HG03571 (cell line): ENCODE results near the gene GALNT14.

Experiments
- ATAC-seq: cut with Tn5 transposase; IDR thresholded peaks from one replicate; pipeline ENCODE4 v1.9.1; 2021; ENCODE audit not compliant: unreplicated experiment

Gene GALNT14

DNA sequence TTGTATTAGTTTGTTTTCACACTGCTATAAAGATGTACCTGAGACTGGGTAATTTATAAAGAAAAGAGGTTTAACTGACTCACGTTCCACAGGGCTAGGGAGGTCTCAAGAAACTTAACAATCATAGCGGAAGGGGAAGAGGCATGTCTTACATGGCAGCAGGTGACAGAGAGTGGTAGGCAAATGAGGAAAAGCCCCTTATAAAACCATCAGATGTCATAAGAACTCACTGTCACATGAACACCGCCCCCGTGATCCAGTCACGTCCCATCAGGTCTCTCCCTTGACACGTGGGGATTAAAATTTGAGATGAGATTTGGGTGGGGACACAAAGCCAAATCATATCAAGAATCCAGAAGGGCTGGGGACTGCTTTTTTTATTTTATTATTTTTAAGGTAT lies 120.0 kb downstream of the GALNT14 start:
- no peak for ATAC-seq

GRCh38 chr2:31016648-31017047 lies 121.6 kb downstream of the GALNT14 start:
- ATAC-seq: no peak

DNA sequence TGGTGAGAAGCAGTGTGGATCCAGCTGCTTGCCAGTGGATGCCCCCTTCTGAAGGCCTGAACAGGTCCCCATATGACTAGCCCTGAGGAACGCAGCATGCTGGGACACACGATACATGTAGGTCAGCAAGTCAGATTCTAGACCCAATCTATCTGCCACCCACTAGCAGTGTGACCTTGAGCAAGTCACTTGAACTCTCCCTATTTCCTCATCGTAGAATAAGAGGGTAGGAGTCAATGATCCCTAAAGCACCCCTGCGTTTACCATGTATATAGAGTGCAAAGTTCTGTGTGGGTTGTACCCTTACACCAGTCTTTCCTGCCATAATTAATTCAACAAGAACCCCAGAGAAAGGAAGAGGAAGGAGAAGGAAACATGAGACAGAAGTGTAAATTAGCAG lies 123.7 kb downstream of the GALNT14 start:
- ATAC-seq: no peak

- ATAC-seq: no peak
These were observed 124.9 kb downstream of the GALNT14 start for GRCh38 chr2:31013301-31013700.

DNA sequence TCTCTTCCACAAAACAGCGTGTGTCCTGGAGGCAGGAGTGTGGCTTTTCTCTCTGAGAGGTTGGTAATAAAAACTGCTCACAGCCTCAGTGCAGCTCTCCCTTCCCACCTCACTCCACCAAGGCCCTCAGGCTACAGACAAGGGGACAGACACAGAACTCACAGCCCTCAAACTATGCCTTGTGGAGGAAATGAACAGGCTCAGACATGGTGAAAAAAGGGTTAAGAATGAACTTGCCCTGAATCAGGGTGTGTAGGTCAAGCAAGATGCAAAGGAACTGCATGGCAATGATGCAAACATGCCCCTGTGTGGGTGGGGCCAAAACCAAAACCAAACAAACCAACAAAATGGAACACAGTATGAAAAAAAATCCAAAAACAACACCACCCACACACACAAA lies 125.8 kb downstream of the GALNT14 start:
- no peak for ATAC-seq

GRCh38 chr2:31011587-31011986 lies 126.7 kb downstream of the GALNT14 start:
- no peak for ATAC-seq

DNA sequence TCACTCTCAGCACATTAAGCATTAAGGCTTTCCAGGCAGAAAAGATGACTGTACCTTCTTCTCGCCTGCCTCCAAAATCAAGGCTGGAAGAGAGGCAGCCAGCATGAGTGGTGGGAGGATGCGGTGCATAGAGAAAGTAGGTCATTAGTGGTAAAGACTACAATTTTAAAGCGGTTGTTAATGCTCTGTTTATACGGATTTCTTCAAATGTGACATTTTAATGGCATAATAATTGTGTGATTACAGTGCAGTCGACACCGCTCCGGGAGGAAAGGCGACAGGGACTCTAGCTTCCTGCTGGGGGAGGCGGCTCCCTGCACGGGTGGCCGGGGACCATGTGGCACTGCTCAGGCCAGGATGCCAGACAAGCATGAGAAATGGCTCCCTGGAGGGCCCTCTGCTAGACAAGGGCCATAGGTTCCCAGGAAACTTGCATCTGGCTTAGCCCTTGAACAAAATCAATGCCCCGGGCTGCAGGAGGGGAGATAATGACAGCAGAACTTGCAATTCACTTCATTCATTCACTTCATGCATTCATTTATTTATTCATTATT lies 129.6 kb downstream of the GALNT14 start:
- ATAC-seq: no peak

DNA sequence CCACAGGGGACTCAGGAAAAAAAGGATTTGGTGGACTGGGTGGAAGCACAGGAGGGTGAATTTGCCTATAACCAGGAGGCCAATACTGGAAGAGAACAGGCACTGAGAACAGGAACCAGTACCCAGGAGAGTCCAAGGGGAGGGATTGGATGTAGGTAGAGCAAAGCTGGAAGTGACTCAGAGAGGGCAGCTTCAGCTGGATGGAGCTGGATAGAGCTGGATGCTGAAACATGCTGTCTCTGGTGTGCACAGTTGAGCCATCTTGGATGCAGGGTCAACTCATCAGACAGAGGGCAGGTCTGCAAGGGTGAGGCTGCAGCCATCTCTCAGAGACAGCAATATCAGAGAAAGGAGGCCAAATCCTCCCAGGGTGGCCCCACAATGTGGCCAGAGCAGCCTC lies 134.0 kb downstream of the GALNT14 start:
- ATAC-seq: no peak

- ATAC-seq: no peak
These were observed 134.5 kb downstream of the GALNT14 start for GRCh38 chr2:31003749-31004148.

DNA sequence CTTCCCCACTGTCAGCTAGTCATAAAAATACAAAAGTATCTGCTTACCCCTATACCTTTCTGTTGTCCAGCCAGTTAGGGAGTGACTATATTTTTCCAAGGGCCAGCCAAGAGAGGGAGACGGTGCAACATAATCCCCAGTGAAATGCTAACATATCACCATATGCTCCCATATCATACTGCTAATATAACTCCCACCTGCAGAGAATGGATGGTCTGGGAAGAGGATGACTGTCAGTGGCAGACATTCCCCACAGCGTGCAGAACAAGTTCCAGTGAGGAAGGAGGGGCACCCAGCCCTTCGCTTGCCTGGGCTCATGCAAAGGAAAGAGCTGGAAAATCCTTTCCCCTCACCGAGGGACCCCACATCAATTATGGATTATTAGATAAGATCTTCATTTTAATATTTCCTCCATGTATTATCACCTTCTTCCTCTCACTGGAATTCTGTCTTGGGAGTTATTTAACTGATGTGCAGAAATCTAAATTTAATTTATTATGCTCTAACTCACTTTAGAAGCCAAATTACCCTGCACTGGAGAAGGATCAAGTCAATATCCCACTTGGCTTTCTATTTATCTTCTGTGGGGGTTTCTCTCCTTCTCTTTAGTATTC lies 135.6 kb downstream of the GALNT14 start:
- ATAC-seq: no peak

- ATAC-seq: no peak
These were observed 137.3 kb downstream of the GALNT14 start for GRCh38 chr2:31000970-31001369.

DNA sequence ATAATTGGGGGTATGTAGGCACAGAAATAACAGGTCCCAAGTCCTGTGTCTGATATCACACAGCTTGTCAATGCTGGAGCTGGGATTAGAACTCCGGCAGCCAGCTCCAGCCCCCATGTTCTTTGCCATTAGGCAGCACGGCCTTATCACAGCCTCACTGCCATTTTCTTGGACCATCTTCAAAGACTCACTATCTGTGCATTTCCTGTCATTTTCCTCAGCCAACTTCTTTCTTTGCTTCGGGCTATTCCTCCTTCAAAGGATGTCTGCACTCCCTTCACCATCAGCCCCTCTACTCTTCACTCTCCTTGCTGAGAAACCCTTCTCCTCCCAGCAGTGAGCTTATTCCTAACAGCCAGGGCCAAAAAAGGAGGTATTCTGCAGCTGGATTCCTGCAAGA lies 139.6 kb downstream of the GALNT14 start:
- ATAC-seq: no peak

- no peak for ATAC-seq
These were observed 140.3 kb downstream of the GALNT14 start for GRCh38 chr2:30997979-30998378.

- no peak for ATAC-seq
These were observed 143.8 kb downstream of the GALNT14 start for GRCh38 chr2:30994227-30995056.

- no peak for ATAC-seq
These were observed 145.5 kb downstream of the GALNT14 start for GRCh38 chr2:30992781-30993180.

DNA sequence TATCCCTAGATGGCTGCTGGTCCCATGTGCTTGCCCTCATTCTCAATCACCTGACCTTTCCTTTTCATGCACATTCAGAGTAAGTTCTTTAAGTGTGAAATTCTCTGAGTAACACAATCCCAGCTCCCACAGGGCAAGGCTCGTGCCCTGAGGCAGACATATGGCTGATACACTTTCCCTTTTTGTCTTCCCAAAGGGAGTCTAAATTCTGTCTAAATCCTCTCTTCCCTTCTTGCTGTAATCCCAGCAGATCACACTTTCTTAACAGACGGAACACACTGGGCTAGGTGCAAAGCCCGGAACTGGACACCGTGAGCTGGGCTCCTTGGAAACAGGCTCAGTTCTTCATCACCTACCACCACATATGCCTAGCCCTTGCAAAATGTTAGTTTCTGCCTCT lies 147.6 kb downstream of the GALNT14 start:
- ATAC-seq: no peak

DNA sequence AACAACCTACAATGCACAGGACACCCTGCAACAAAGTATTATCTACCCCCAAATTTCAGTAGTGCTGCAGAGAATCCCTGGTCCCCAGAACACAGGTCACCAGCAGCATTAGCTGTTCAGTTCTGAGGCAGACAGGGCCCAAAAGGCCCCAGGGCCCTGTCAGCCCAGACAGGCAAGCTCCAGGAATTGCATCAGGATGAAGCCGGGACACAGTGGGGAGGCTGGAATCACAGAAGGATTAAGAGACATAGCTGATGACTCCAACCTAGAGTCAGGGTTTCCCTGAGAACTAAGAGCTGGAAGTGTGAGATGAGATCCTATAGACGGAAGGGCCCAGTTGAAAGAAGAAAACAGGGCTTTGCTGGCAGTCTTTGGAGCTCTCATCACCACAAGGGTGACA lies 148.1 kb downstream of the GALNT14 start:
- ATAC-seq: no peak

DNA sequence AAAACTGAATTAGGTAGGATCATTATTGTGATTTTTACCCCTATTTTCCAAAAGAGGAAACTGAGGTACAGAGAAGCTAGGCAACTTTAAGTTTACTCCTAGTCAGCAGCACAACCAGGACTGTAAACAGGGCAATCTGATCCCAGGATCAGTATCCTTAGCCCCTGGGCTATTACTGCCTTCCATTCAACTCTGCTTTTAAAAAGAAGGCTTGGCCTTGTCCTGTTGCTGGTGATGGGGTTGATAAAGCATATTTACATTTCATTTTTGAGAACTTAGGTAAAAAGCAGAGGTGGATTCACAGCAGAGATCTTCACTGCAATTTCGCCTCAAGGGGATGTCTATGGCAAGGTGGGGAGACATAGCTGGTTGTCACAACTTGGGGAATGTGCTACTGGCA lies 148.5 kb downstream of the GALNT14 start:
- ATAC-seq: no peak

GRCh38 chr2:30987566-30987965 lies 150.7 kb downstream of the GALNT14 start:
- ATAC-seq: no peak

- no peak for ATAC-seq
These were observed 152.0 kb downstream of the GALNT14 start for GRCh38 chr2:30986231-30986580.

- no peak for ATAC-seq
These were observed 152.6 kb downstream of the GALNT14 start for GRCh38 chr2:30985493-30986230.

- ATAC-seq: no peak
These were observed 154.1 kb downstream of the GALNT14 start for GRCh38 chr2:30984148-30984547.
